ENCODE data around the gene FAM25C. TPM values are rescaled to one million over a fixed set of nuclear protein-coding genes. Genes with fewer than 3 reads are reported as not detected.
"Not testable (repeated sequence)": the region's sequence is repeated elsewhere in the genome, so short reads cannot be mapped to it uniquely, and the experiment has no call there.

FAM25C gene
- total RNA-seq (2014; rRNA removed; shearing (Covaris generic)): not detected in 2 replicates

DNA sequence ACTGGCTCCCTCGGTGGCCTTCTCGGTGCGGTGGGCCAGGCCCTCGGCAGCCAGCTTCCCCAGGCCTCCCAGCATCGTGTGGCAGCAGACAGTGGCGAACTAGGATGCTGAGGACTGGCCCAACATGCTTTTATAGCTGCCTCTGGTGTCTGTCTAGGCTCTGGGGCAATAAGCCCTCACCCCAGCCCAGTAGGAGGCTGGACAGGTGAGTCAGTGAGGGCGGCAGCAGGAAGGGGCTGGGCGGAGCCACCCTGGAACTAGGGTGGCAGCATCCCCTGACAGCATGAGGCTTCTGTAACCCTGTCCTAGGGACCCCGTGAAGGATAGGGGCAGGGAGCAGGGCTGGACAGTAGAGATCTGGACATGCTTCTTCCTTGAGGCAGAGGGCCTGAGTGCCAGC is at the start of gene FAM25C:
TSS of gene FAM25C (minus strand) at position 101 of the 400 bp plus-strand sequence. CDS start at position 75, 26 bp downstream.
- in situ Hi-C loops (cut with HindIII; ENCODE audit: low sequenced_read_pairs); DNase-seq (ENCODE audit: low spot score): not testable (repeated sequence)

DNA sequence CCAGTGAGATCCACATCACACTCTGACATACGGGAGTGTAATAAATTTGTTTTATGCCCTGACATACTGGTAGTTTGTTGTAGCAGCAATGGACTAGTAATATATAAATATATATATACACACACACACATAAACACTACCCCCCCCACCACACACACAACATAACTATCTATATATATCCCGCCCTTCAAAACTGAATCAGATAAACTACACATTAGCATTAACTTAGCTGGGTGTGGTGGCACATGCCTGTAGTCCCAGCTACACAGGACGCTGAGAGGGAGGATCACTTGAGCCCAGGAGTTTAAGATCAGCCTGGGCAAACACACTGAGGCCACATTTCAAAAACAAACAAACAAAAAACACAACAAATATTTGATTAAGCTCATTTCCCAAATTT is 45.0 kb upstream of the FAM25C start:
- DNase-seq (ENCODE audit: low spot score); in situ Hi-C loops (cut with HindIII; ENCODE audit: low sequenced_read_pairs): not testable (repeated sequence)

DNA sequence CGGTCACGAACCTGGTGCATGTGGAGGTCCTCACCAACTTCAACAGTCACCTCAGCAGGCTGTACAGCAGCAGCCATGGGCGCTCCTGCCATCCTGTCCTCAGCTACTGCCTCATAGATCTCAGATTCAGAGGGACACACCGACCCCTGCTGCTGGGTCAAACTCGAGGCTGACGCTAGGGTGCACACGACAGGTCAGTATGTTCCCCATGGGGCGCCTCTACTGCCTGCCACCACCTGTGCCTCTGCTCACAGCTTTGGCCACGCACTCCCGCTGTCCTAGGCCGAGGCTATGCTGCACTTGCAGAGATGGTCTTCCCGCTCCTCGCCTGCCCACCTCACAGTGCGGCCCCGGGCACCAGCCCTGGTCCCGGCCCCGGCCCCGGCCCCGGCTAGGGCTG is 31.8 kb upstream of the FAM25C start:
- in situ Hi-C loops (cut with HindIII; ENCODE audit: low sequenced_read_pairs); DNase-seq (ENCODE audit: low spot score): not testable (repeated sequence)

DNA sequence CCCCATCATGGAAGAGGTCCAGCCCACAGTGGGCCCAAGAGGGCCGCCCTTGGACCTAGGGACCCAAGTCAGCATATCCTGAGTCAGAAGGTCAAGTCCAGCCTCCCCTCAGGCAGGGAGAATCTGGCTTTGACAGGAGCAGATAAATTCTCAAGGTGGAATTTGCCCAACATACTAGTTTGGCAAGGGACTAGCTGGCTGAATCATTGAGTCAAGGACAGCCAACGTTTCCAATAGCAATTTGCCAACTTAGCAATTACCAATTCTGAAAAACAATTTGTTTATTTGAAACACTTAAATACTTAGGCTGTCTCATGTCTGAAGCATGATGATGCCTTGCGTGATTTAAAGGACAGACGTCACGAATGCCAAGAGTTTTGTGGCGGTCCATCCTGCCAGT is 2.7 kb upstream of the FAM25C start:
- in situ Hi-C loops (cut with HindIII; ENCODE audit: low sequenced_read_pairs); DNase-seq (ENCODE audit: low spot score): not testable (repeated sequence)

DNA sequence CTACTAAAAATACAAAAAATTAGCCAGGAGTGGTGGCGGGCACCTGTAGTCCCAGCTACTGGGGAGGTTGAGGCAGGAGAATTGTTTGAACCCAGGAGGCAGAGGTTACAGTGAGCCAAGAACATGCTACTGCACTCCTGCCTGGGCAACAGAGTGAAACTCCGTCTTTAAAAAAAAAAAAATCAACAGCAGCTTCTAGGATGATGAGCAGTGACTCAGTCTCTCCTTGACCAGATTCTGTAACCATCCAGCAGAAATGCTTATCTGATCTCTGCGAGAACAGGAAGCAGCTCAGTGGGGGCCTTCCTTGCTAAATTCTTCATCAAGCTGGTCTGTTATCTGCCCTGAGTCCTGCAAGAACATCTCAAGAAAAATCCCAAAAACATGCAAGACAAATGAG is 5.5 kb downstream of the FAM25C start:
- in situ Hi-C loops (cut with HindIII; ENCODE audit: low sequenced_read_pairs): not testable (repeated sequence)

DNA sequence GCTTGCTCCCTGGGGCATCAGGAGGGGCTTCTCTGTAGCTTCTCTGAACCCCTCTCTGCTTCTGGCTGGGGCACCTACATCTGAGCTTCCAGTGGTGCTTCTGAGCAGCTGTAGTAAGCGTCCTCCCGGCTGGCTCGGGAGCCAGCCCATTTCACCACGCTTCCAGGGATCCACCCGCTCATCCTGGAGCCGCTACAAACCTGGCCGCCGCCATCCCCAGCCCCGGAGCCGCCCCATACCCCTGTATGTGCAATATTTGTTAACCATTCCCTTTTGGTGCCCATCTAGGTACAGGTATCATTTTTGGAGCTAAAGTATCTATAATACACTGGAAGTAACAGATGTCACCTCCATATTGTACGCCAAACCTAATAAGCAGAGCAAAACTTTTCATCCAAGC is 7.0 kb downstream of the FAM25C start:
- in situ Hi-C loops (cut with HindIII; ENCODE audit: low sequenced_read_pairs); DNase-seq (ENCODE audit: low spot score): not testable (repeated sequence)

More for the DNA sequence above, 5.5 kb downstream of the FAM25C start:
- DNase-seq (ENCODE audit: low spot score): not testable (repeated sequence)

DNA sequence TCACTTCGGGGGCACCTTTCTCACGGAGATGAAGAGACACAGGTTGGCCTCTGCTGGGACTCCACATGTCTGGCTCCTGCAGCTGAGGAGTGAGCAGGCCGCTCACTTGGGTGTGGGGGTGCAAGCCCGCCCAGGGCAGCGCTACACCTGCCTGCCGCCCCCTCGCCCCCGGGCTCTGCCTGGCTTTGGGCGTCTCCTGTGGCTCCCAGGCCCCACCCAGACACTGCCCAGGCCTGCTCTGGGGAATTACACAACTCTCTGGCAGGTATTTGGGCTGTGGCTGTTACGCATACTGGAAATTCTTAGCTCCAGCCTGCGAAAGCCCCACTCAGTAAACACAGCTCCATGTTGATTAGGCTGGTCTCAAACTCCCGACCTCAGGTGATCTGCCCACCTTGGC is 7.9 kb downstream of the FAM25C start:
- DNase-seq (ENCODE audit: low spot score); in situ Hi-C loops (cut with HindIII; ENCODE audit: low sequenced_read_pairs): not testable (repeated sequence)

DNA sequence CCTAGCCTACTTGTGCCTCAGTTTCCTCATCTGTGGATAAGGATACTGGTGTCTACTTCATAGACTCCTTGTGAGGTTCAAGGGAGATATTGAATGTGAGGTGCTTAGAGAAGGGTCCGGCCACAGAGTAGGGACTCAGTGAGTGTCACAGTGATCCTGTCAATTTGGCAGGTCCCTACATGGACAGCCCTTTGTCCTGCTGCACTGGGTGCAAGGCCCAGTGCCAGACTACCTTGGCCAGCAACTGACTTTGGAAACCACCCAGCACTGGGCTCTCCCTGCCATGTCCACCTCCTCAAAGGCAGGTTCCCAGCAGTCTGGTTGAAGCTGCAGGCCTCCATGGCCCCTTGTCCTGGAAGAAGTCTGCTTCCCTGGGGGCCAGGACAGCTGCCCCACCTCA is 9.5 kb downstream of the FAM25C start:
- in situ Hi-C loops (cut with HindIII; ENCODE audit: low sequenced_read_pairs); DNase-seq (ENCODE audit: low spot score): not testable (repeated sequence)

DNA sequence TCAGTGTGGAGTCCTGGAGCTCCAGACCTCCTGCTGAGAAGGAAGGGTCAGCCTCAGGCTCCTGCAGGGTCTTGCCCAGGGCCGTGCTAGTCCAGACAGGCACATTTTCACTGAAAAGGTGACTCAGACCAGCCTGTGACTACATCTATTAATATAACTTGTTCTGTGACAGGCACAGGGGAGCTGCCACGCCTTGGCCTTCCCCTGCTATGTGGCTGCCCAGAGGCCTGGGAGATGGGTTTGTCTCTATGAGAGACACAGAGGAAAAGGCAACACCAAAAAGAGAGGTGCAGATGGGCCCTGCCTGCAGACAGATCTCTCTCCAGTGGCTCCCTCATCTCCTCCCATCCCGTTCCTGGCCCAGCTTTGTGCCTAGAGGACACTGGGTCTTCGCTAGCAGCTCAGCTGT is 10.0 kb downstream of the FAM25C start:
- DNase-seq (ENCODE audit: low spot score); in situ Hi-C loops (cut with HindIII; ENCODE audit: low sequenced_read_pairs): not testable (repeated sequence)

DNA sequence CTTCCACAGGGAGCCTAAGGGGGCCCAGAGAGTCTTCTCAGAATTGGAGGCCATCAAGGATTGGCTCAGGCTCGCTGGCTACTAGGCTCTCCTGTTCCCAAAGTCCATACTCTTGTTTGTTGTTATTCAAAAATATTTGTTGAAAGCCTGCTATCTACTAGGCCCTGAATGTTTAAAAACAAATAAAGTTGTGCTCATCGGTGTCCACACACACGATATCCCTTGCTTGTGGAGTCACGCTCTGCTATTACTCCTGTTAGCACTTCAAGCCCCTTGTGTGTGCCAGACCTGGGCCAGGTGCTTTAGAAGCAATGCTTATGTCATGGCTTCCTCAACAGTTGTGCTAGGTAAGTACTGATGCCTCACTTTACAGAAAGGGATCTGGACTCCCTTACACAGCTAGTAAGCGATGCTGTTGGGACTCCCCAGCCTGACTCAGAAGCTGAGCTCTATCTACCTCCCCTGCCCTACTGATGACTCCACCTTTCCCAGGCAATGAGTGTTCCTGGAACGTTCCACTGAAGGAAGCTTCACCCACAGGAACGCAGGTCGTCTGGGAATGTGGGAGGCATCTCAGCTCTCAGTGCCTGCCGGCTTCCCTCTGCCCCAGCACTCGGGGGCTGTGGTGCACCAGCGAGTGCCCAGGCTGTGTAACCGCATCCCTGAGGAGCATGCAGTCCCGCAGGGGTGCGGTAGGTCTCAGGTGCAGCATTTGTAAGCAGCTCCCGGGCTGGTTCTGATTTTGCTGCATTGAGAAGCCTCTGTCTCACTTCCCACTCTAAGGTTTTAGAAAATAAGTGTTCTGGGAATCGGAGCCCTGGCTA is 10.7 kb downstream of the FAM25C start:
- not testable (repeated sequence) for DNase-seq (ENCODE audit: low spot score)

DNA sequence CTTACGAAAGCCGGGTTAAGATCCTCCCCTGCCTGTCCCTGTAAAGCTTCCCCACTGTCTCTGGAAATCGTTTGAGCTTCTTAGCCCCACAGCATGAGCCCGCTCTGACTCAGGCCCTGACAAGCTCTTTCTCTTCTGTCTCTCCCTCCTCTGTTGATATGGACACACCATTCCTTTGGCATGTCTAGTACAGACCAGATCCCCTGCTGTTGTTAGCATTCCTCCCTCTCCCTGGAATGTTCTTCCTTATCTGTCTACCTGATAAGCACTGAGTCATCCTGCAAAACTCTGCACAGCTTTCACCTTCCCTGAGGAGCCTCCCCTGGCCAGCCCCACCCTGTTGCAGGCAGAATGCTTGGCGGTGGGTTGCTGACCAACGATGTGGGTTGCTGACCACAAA is 11.6 kb downstream of the FAM25C start:
- DNase-seq (ENCODE audit: low spot score); in situ Hi-C loops (cut with HindIII; ENCODE audit: low sequenced_read_pairs): not testable (repeated sequence)

More for the DNA sequence above, 10.7 kb downstream of the FAM25C start:
- in situ Hi-C loops (cut with HindIII; ENCODE audit: low sequenced_read_pairs): not testable (repeated sequence)

DNA sequence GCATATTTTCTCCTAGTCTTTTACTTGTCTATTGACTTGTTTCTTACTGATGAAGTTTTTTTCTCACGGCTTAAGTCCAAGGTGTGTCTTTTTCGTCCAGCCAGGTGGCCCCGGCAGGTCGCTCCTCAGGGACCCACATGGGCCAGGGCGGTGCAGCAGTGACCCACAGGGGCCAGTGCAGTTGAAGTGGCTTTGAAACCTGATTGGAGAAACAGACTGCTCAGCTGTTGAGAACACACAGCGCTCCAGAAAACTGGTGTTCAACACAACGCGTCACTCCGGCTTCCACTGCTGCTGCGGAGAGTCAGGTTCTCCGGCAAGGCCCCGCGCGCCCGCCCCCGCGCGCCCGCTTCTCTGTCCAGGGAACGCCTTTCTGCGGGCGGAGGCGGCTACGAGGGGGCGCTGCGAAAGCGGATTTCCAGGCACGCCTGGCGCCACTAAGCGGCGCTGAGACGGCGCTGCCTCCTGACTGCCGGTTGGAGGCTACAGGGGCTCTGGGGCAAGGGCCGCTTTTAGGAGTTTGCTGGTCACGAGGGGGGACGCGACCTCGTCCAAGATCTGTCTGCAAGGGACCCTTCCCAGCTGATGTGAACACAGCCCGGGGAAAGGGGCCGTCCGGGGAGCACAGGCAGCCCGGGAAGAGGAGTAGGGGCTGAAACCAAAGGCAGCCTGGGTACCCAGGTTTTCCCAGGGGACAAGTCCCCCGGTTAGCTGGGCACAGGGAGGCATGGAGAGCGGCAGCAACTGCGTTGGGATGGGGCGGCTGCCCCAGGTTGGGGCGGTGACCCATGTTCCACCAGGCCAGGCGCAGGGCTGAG is 13.0 kb downstream of the FAM25C start:
- DNase-seq (ENCODE audit: low spot score); in situ Hi-C loops (cut with HindIII; ENCODE audit: low sequenced_read_pairs): not testable (repeated sequence)

DNA sequence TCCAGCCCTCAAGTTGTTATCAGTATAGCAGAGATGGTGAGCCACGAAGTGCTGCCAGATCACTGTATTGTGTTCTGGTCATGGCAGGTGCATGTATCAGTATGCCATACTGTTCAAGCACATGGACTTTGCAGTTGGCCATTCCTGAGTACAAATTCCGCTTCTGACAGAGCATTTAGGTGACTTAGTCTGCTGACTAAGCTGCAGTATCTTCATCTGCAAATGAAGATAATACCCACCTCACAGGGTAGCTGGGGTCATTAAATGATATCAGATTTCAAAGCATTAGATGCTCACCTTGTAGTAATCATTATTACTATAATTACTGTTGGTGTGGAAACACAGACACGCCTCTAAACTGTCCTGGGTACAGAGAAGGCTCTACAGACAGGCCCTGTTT is 24.2 kb downstream of the FAM25C start:
- in situ Hi-C loops (cut with HindIII; ENCODE audit: low sequenced_read_pairs); DNase-seq (ENCODE audit: low spot score): not testable (repeated sequence)

DNA sequence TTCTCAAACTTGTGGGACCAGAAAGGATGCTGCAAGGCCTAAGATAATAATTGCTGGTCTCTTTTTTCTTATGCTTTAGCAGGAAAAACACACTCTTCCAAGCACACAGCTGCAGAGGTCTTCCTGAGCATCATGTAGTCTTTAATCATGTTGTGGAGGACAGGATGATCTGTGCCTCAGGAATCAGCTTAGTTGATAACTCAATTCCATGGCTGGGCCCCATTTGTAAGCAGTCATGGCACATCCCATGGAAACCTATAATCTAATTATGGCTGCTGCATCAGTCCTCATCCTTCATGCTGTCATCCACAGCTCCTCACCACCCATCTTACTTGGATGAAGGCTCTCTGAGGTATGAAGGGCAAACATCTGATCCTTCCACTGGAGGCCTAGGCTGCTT is 26.5 kb downstream of the FAM25C start:
- DNase-seq (ENCODE audit: low spot score); in situ Hi-C loops (cut with HindIII; ENCODE audit: low sequenced_read_pairs): not testable (repeated sequence)

DNA sequence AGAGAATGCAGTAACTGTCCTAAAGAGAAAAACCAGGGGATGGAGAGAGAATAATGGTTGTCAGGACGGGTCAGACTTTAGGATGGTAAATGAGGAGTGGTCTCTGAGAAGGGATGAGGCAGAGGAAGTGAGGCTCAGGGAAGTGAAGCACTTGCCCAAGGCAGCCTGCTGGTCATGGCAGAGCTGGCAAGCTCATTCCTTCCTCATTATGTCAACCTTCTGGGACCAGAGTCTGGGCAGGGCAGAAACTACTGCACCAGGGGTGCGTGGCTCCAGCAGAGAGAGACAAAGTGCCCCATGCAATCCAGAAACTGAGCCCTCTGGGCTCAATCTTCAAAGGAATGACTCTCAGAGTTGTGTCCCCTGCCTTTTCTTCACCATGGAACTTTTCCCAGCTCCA is 27.5 kb downstream of the FAM25C start:
- in situ Hi-C loops (cut with HindIII; ENCODE audit: low sequenced_read_pairs); DNase-seq (ENCODE audit: low spot score): not testable (repeated sequence)

DNA sequence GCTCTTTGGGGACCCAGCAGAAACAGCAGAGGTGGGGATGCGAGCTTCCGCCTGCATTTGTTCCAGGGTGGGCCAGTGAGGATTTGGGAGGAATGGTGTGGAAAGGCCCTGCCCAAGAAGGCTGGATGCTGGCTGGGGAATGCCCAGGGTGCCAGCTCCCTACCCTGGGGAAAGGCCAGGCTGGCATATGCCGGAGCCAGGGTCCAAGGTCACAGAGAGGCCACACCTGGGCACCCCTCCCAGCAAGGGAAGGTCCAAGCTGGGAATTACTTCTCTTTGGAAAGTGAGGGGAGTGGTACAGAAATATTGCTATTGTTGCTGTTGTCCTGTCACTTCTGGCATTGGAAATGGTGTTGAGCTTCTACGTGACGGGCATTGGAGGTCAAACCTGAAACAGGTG is 28.0 kb downstream of the FAM25C start:
- in situ Hi-C loops (cut with HindIII; ENCODE audit: low sequenced_read_pairs); DNase-seq (ENCODE audit: low spot score): not testable (repeated sequence)

DNA sequence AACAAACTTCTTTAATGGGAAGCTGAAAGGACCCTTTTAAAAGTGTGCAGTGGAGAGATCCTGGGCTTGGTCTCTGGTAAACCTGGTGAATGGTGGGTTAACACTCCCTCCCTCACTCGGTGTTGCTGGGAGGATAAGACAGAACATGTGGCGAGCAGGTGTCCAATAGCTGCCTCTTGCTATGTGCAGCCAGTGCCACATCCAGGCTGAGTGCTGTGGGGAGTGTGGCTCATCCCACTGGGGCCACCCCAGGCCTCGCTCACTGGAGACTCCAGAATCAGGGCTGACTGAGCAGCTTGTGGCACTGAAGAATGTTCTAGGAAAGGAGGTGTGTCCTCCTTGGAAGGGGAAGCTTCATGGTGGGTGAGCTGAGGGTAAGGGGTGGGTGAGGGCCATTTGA is 29.5 kb downstream of the FAM25C start:
- in situ Hi-C loops (cut with HindIII; ENCODE audit: low sequenced_read_pairs); DNase-seq (ENCODE audit: low spot score): not testable (repeated sequence)

DNA sequence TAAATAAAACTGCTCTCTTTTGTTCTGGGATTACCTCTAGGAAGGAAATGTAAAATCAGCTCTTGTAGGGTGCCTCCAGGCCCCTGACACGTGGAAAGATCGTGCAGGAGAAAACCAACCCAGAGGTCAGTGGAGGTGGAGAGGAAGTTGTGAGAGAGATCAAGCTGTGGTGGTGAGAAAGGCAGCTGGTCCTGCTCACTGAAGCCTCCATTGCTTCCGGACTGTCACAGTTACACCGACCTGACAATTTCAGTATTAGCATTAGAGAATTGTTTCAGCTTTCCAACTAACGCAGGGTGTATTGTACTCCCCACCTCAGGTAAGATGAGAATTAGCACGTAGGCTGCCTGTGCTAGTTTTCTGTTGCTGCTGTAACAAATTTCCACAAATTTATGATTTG is 30.6 kb downstream of the FAM25C start:
- in situ Hi-C loops (cut with HindIII; ENCODE audit: low sequenced_read_pairs): not testable (repeated sequence)

DNA sequence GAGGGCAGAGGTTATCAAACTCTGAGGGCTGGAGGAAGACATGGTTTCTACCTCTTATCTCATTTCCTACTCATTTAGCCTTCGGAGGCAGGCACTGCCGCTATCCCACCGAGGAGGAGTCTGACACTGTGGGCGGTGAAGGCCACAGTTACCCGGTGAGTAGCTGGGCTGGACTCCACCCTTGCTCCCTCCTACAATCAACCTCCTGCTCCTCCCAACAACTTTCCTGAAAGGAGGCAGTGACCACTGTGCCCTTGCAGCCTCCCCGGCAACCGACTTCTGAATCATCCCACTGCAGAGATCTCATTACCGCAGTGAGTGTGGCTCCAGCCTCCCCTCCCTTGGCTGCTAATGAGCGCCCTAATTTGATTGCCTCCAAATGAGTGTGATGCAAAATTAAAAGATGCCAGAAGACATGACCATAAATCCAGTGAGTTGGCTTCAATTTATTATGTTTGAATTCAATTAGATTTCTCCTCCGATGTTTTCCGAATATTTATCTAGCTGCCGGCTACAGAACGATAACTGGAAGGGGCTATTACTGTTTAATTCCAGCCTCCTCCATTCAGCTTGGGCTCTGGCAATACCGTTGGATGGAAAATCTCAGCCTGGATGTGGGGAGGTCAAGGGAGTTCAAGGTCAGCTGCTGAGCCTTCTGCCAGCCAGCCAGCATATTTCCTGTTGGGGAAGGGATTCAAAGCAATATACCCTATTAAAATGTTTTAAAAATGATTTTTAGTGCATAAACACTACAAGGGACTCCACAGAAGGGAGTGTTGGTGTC is 35.1 kb downstream of the FAM25C start:
- DNase-seq (ENCODE audit: low spot score); in situ Hi-C loops (cut with HindIII; ENCODE audit: low sequenced_read_pairs): not testable (repeated sequence)

More for the DNA sequence above, 30.6 kb downstream of the FAM25C start:
- not testable (repeated sequence) for DNase-seq (ENCODE audit: low spot score)
